Measurements from ENCODE around the gene IL17A. TPM values are rescaled to one million over a fixed set of nuclear protein-coding genes. Genes with fewer than 3 reads are reported as not detected.
"Not testable (repeated sequence)": the region's sequence is repeated elsewhere in the genome, so short reads cannot be mapped to it uniquely, and the experiment has no call there.

The IL17A gene
- total and polyA plus RNA-seq, 7 donors, result not detected

- DNase-seq, result no peak
- Histone ChIP-seq H3K4me3 (no peak overlapping the region), H3K36me3 (ENCODE audit: insufficient read depth in 1 of 2, low read depth in 1 of 2) (no peaks in the 10 kb centered on the region), H3K27ac (no peak overlapping the region), H3K4me1 (no peaks in the 10 kb centered on the region), H3K27me3 (ENCODE audit: insufficient read depth in 3 of 3, low read length in 2 of 3) (no peaks in the 10 kb centered on the region), H3K9me3 (no peaks in the 10 kb centered on the region)
- intact Hi-C loops (cut with DNase I), result no loop called here
- 85 to 96% (median 90%) methylated on average over 3 of the region's 3 CpGs for WGBS, 3 donors
- no peak for ATAC-seq
- TF ChIP-seq, protein P1, sequence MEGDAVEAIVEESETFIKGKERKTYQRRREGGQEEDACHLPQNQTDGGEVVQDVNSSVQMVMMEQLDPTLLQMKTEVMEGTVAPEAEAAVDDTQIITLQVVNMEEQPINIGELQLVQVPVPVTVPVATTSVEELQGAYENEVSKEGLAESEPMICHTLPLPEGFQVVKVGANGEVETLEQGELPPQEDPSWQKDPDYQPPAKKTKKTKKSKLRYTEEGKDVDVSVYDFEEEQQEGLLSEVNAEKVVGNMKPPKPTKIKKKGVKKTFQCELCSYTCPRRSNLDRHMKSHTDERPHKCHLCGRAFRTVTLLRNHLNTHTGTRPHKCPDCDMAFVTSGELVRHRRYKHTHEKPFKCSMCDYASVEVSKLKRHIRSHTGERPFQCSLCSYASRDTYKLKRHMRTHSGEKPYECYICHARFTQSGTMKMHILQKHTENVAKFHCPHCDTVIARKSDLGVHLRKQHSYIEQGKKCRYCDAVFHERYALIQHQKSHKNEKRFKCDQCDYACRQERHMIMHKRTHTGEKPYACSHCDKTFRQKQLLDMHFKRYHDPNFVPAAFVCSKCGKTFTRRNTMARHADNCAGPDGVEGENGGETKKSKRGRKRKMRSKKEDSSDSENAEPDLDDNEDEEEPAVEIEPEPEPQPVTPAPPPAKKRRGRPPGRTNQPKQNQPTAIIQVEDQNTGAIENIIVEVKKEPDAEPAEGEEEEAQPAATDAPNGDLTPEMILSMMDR (IDR thresholded peaks at IDR 0.05), result no peak
These were observed 24.3 kb upstream of the IL17A start for GRCh38 chr6:52161689-52162438.

- DNase-seq, result no peak
- H3K27ac ChIP-seq, result no peak overlapping the region
- ATAC-seq, result peak in 2 of 4 donors; percentile 54 to 56
- intact Hi-C loops (cut with DNase I), result loop anchor here in 1 of 2 donors (1.0 kb wide), 1 partner anchor 71 kb away; no protein-coding TSS in a partner anchor
- no peaks in the 10 kb centered on the region for H3K36me3 ChIP-seq (ENCODE audit: insufficient read depth in 1 of 2, low read depth in 1 of 2)
- no peaks in the 10 kb centered on the region for H3K9me3 ChIP-seq
- TF ChIP-seq, protein P1 (IDR thresholded peaks at IDR 0.05), result peak; percentile 68
- H3K27me3 ChIP-seq (ENCODE audit: insufficient read depth in 3 of 3, low read length in 2 of 3), result no peaks in the 10 kb centered on the region
- H3K4me1 ChIP-seq, result no peaks in the 10 kb centered on the region
- 72 to 75% (median 75%) methylated on average over 4 of the region's 4 CpGs for whole genome bisulfite sequencing, 3 donors
- no peak overlapping the region for H3K4me3 ChIP-seq
These were observed 23.0 kb upstream of the IL17A start for GRCh38 chr6:52162940-52163908.

DNA sequence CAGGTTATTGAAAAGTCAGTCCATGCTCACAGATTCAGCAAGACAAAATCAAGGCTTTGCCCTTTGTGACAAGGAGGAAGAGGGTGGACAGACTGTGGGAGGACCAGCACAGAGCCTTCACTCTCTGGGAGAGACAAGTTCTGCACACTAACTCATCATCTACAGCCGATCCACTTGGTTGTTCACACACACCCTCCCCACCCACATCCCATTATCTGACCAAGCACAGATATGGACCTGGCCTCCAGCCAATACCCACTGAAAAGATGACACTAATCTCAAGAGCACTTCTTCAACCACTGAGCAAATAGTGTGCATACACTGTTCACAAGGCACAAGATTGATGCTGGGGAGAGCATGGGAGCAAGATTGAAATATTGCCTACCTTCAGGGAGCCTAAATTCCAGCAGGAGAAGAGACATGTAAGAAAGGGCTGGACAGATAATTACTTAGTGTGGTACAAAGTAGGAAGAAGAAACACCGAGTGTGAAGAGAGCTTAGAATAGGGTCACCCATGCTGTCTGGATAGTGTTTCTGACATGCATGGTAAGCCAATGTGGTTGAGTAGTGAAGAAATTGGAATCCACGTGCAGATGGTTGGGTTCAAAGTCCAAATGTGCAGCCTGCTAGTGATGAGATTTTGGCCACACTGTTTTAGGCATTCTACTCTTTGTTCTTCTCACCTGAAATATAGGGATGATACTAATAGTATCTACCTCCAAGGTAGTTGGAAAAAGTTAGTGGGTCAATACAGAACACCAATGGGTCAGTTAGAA lies 21.7 kb upstream of the IL17A start:
- Histone ChIP-seq H3K4me3 (no peak overlapping the region), H3K9me3 (no peaks in the 10 kb centered on the region), H3K27ac (no peak overlapping the region), H3K36me3 (ENCODE audit: insufficient read depth in 1 of 2, low read depth in 1 of 2) (no peaks in the 10 kb centered on the region), H3K4me1 (no peaks in the 10 kb centered on the region), H3K27me3 (ENCODE audit: insufficient read depth in 3 of 3, low read length in 2 of 3) (no peaks in the 10 kb centered on the region)
- intact Hi-C loops (cut with DNase I), result loop anchor here in 1 of 2 donors (2.0 kb wide), 1 partner anchor 96 kb away; no protein-coding TSS in a partner anchor
- ATAC-seq, result no peak
- TF ChIP-seq, protein P1 (IDR thresholded peaks at IDR 0.05), result no peak
- 63 to 78% (median 71%) methylated on average over 3 of the region's 3 CpGs for WGBS, 3 donors
- DNase-seq, result no peak

DNA sequence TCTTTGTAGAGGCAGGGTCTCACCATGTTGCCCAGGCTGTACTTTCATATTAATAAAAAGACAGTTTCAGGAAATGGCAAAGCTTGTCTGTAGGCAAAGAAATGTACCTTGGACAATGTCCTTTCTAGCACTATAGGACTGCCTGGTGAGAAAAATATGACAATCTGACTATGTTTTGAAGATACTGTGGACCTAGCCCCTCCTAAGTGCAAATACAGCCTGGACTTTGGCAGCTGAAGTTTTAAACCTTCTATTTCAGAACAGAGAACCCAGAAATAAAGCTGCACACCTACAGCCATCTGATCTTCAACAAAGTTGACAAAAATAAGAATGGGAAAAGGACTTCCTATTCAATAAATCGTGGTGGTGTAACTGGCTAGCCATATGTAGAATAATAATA lies 18.9 kb upstream of the IL17A start:
- DNase-seq (no peak), ATAC-seq (no peak)
- Histone ChIP-seq H3K27me3 (ENCODE audit: insufficient read depth in 3 of 3, low read length in 2 of 3) (no peaks in the 10 kb centered on the region), H3K27ac (no peak overlapping the region), H3K36me3 (ENCODE audit: insufficient read depth in 1 of 2, low read depth in 1 of 2) (no peaks in the 10 kb centered on the region), H3K9me3 (no peaks in the 10 kb centered on the region), H3K4me1 (no peaks in the 10 kb centered on the region), H3K4me3 (no peak overlapping the region)
- intact Hi-C loops (cut with DNase I), result no loop called here
- TF ChIP-seq, protein P1 (IDR thresholded peaks at IDR 0.05), result no peak
- WGBS, 3 donors, result 90 to 95% (median 91%) methylated on average over 1 of the region's 1 CpG

GRCh38 chr6:52168351-52168750 lies 17.8 kb upstream of the IL17A start:
- H3K36me3 ChIP-seq (ENCODE audit: insufficient read depth in 1 of 2, low read depth in 1 of 2); H3K4me3 ChIP-seq; DNase-seq; ATAC-seq; H3K4me1 ChIP-seq; H3K27me3 ChIP-seq (ENCODE audit: insufficient read depth in 3 of 3, low read length in 2 of 3); H3K27ac ChIP-seq; H3K9me3 ChIP-seq; intact Hi-C loops (cut with DNase I): not testable (repeated sequence)
- WGBS, 3 donors, result 32 to 33% (median 32%) methylated on average over 3 of the region's 3 CpGs

Data from psoas muscle (tissue), 8 donors.